ENCODE measurements around the gene MANSC1. TPM values are rescaled to one million over a fixed set of nuclear protein-coding genes. Genes with fewer than 3 reads are reported as not detected.

MANSC1 gene
- total RNA-seq = 2.4 TPM

GRCh38 chr12:12349711-12350665 lies at the start of gene MANSC1:
MANSC1 (minus strand) TSS chr12:12350242; CDS start chr12:12343314, 6,928 bp downstream.
- DNase-seq (ENCODE audit: low spot score in 2 of 2) (peak; percentile 60 to 65), FAIRE-seq (no peak)

- DNase-seq (ENCODE audit: low spot score in 2 of 2) (no peak), FAIRE-seq (no peak)
Measured at GRCh38 chr12:12399161-12399560, 49.1 kb upstream of the MANSC1 start.

DNA sequence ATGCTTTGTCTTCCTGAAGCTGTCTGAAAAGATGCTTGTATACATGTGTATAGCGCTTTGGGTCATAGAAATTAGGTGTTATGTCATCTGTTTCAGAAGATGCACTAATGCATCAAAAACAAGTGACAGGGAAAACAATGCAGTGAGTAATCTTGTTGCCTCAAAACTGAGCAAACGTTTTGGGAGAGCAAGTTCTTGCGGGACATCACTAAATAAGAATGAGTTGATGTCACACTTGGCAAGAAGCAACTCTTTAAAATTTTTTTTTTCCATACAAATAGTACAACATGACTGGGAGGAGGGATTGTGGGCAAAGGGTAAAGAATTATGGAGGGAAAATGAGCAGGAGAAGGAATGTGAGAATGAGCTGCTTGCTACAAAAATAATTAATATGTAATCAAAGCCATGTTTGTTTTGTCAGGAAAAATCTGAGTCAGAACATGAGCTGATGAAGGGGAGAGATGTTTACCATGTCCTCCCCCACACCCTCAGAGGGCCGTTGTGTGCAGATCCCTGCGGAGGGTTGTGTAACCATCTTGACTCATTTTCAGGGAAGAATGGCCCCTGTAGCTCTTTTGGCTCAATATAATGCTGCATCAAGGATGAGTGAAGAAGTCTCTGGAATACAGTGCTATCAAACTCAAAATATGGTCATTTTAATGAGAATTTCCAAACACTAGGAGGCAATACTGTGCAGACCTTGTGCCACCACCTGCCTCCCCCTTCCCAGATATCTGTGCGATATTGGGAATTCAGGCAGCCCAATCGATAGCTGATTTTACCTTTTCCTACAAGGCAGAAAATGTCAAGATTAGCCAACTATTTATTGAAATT lies 48.2 kb upstream of the MANSC1 start:
- DNase-seq (ENCODE audit: low spot score in 2 of 2) (no peak), FAIRE-seq (no peak)

GRCh38 chr12:12397184-12397583 lies 47.1 kb upstream of the MANSC1 start:
- DNase-seq (ENCODE audit: low spot score in 2 of 2) (no peak), FAIRE-seq (no peak)

DNA sequence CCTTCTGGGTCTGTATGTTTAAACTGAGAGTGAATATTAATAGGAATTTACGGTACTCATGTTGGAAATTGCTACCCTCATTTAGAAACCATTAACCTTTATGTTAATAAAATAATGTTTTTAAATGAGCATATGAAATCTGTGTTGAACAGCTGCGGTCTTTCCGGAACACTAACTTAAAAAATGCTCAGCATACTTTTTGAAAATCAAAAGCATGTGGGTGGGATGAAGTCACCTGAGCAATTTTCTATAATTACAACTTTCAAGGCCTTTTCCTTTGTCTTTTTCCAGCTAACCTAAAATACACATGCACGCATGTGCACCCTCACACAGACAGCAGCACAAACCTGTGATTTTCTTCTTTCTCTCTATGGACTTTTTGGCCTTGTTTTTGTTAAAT lies 46.7 kb upstream of the MANSC1 start:
- no peak for DNase-seq (ENCODE audit: low spot score in 2 of 2)
- no peak for FAIRE-seq

- DNase-seq (ENCODE audit: low spot score in 2 of 2) = no peak
- no peak for FAIRE-seq
Measured at GRCh38 chr12:12393171-12393570, 43.1 kb upstream of the MANSC1 start.

DNA sequence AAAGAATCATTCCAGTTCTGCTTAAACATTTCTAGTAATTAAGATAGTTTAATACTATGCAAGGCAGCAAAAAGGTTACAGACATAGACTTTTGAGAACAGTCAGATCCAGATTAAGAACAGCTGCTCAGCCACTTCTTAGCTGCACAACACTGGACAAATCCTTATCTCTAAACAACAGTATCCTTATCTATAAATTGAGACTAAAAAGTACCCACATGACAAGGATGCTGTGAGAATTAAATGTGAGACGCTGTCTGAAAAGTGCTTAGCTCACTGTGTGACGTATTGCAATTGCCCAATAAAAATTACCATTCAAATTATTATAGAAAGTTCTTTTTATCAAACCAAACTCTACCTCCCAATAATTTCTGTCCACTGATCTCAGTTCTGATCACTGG lies 42.4 kb upstream of the MANSC1 start:
- FAIRE-seq (no peak), DNase-seq (ENCODE audit: low spot score in 2 of 2) (no peak)

GRCh38 chr12:12387501-12387900 lies 37.5 kb upstream of the MANSC1 start:
- FAIRE-seq = no peak
- DNase-seq (ENCODE audit: low spot score in 2 of 2) = no peak

GRCh38 chr12:12384571-12385340 lies 34.7 kb upstream of the MANSC1 start:
- no peak for FAIRE-seq
- no peak for DNase-seq (ENCODE audit: low spot score in 2 of 2)

DNA sequence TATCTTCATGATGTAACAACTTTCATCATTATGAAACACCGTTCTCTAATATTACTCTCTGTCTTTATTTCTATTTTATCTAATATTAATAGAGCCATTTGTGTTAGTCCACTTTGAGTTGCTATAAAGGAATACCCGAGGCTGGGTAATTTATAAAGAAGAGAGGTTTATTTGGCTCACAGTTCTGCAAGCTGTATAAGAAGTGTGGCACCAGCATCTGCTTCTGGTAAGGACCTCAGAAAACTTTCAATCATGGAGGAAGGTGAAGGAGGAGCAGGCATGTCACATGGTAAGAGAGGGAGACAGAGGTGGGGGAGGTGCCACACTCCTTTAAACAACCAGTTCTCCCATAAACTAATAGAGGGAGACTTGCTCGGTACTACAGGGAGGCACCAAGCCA lies 31.9 kb upstream of the MANSC1 start:
- DNase-seq (ENCODE audit: low spot score in 2 of 2) (no peak), FAIRE-seq (no peak)

GRCh38 chr12:12380949-12381593 lies 31.0 kb upstream of the MANSC1 start:
- DNase-seq (ENCODE audit: low spot score in 2 of 2) (no peak), FAIRE-seq (no peak)

DNA sequence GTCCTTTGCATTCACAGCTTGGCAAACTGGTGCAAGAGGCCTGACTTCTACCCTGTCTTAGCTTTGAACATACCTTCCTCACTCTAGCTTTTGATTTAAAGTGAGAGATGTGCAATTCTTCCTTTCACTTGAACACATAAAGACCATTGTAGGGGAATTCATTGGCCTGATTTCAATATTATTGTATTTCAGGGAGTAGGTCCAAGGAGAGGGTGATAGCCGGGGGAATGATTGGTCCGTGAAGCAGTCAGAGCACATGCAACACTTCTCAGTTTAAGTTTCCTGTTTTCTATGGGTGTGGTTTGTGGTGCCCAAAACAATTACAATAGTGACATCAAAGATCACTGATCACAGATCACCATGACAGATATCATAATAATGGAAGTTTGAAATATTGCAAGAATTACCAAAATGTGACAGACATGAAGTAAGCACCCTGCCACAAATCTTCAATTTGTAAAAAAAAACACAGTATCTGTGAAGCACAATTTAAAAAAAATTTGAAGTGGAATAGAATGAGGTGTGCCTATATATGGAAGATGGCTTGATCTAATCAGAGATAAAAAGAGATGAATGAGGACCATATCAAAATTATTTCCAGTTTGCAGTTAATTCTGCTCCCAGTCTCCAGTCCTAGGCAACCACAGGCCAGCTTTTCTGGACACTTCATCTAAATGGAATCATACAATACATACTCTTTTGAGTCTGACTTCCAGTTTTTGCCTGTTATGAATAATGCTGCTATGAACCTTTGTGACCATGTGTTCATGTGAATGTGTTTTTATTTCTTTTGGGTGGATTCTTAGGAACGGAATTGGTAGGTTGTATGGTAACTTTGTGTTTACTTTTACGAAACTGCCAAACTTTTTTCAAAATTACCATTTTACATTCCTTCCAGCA lies 30.0 kb upstream of the MANSC1 start:
- FAIRE-seq = no peak
- no peak for DNase-seq (ENCODE audit: low spot score in 2 of 2)

- no peak for FAIRE-seq
- DNase-seq (ENCODE audit: low spot score in 2 of 2) = no peak
Measured at GRCh38 chr12:12378616-12379015, 28.6 kb upstream of the MANSC1 start.

- DNase-seq (ENCODE audit: low spot score in 2 of 2) (peak in 1 of 2 donors; percentile 58), FAIRE-seq (peak; percentile 74)
Measured at GRCh38 chr12:12376646-12377448, 26.8 kb upstream of the MANSC1 start.

DNA sequence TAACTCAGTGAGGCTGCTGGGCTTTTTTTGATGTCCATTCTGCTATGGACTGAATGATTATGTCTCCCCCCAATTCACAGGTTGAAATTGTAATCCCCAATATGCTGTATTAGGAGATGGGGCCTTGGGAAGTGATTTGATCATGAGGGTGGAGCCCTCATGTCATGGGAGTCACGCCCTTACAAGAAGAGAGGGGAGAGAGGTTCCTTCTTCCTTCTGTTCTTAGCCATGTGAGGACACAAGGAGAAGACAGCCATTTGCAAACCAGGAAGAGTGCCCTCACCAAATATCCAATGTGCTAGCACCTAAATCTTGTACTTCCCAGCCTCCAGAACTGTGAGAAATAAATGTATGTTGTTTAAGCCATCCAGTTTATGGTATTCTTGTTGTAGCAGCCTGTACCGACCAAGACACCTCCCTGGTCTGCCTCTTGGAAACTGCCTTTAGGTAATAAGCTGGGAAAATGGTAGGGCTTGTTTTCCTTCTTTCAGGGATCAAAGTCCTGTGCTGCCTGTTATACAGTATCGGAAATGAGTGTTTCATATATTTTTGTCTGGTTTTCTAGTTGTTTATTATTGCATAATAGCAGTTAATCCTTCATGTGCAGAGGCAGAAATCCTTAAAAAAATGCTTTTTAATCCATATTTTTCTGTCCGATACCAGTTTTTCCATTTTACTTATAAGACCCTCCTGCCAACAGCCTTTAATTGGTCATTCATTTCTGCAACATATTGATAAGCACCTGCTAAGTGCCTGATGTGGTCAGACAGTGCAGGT lies 23.1 kb upstream of the MANSC1 start:
- no peak for DNase-seq (ENCODE audit: low spot score in 2 of 2)

GRCh38 chr12:12367482-12367998 lies 17.5 kb upstream of the MANSC1 start:
- DNase-seq (ENCODE audit: low spot score in 2 of 2) (no peak), FAIRE-seq (no peak)

More for the DNA sequence above, 23.1 kb upstream of the MANSC1 start:
- no peak for FAIRE-seq
